Measurements from ENCODE around the gene TMEM63A. TPM values are rescaled to one million over a fixed set of nuclear protein-coding genes. Genes with fewer than 3 reads are reported as not detected.

Gene TMEM63A
- polyA plus RNA-seq, 1 donor (not counting 4 experiments of a cell fraction or from before 2014, with no cell fraction given), result 16.5 TPM

- no peak overlapping the region for H3K4me3 ChIP-seq (ENCODE audit: control insufficient read depth in 2 of 3, extremely low read depth in 1 of 3, insufficient read depth in 2 of 3, low read depth in 1 of 3, low read length in 3 of 3)
- no peaks in the 10 kb centered on the region for H3K36me3 ChIP-seq (ENCODE audit: control insufficient read depth in 2 of 2, extremely low read depth in 1 of 2, insufficient read depth in 2 of 2, low read length in 2 of 2)
- no peaks in the 10 kb centered on the region for H3K9me1 ChIP-seq (ENCODE audit: control insufficient read depth, extremely low read depth, insufficient read depth, low read length)
- dilution Hi-C loops (cut with MboI; ENCODE audit: extremely low pct_ligation_motif_present, low sequenced_read_pairs), result no loop called here
- no peak for DNase-seq (ENCODE audit: low read depth, low spot score)
- no peaks in the 10 kb centered on the region for H4K20me1 ChIP-seq (ENCODE audit: control insufficient read depth, extremely low read depth, insufficient read depth, low read length)
- H3K4me1 ChIP-seq (ENCODE audit: control insufficient read depth, extremely low read depth, insufficient read depth, low read length), result peaks cover 6% of the 10 kb centered on the region
- H2AFZ ChIP-seq (ENCODE audit: control insufficient read depth, low read length), result no peak overlapping the region
- no peaks in the 10 kb centered on the region for H3K9me3 ChIP-seq (ENCODE audit: control insufficient read depth, low read depth, low read length)
- H3K9ac ChIP-seq (ENCODE audit: control insufficient read depth, extremely low read depth, insufficient read depth, low read length), result no peak overlapping the region
- H3K27me3 ChIP-seq (ENCODE audit: control insufficient read depth, extremely low read depth, insufficient read depth, low read length), result no peaks in the 10 kb centered on the region
- no peaks in the 10 kb centered on the region for H3K79me2 ChIP-seq (ENCODE audit: control insufficient read depth, insufficient read depth, low read length)
- FAIRE-seq, result no peak
- no peak overlapping the region for H3K4me2 ChIP-seq (ENCODE audit: control insufficient read depth, extremely low read depth, insufficient read depth, low read depth, low read length)
- no peak for TF ChIP-seq CTCF (optimal IDR thresholded peaks at IDR 0.05 in 1 of 3, IDR thresholded peaks at IDR 0.05 in 1 of 3, conservative IDR thresholded peaks at IDR 0.05 in 1 of 3; ENCODE audit: extremely low read depth in 1 of 3, insufficient read depth in 2 of 3, low read length in 3 of 3)
- no peak for TF ChIP-seq EZH2 (IDR thresholded peaks at IDR 0.05; ENCODE audit: low read length)
- H3K27ac ChIP-seq (ENCODE audit: control insufficient read depth, insufficient read depth, low read length), result no peak overlapping the region
Measured at GRCh38 chr1:225887030-225887314, 4.8 kb upstream of the TMEM63A start.

- Histone ChIP-seq H3K27ac (ENCODE audit: control insufficient read depth, insufficient read depth, low read length) (no peak overlapping the region), H3K4me3 (ENCODE audit: control insufficient read depth in 2 of 3, extremely low read depth in 1 of 3, insufficient read depth in 2 of 3, low read depth in 1 of 3, low read length in 3 of 3) (no peak overlapping the region), H3K27me3 (ENCODE audit: control insufficient read depth, extremely low read depth, insufficient read depth, low read length) (no peaks in the 10 kb centered on the region), H3K9me1 (ENCODE audit: control insufficient read depth, extremely low read depth, insufficient read depth, low read length) (no peaks in the 10 kb centered on the region), H3K36me3 (ENCODE audit: control insufficient read depth in 2 of 2, extremely low read depth in 1 of 2, insufficient read depth in 2 of 2, low read length in 2 of 2) (no peaks in the 10 kb centered on the region), H3K9ac (ENCODE audit: control insufficient read depth, extremely low read depth, insufficient read depth, low read length) (no peak overlapping the region), H2AFZ (ENCODE audit: control insufficient read depth, low read length) (no peak overlapping the region), H3K79me2 (ENCODE audit: control insufficient read depth, insufficient read depth, low read length) (peaks cover under 1% of the 10 kb centered on the region), H3K4me1 (ENCODE audit: control insufficient read depth, extremely low read depth, insufficient read depth, low read length) (peaks cover 8% of the 10 kb centered on the region), H3K9me3 (ENCODE audit: control insufficient read depth, low read depth, low read length) (no peaks in the 10 kb centered on the region), H4K20me1 (ENCODE audit: control insufficient read depth, extremely low read depth, insufficient read depth, low read length) (no peaks in the 10 kb centered on the region), H3K4me2 (ENCODE audit: control insufficient read depth, extremely low read depth, insufficient read depth, low read depth, low read length) (no peak overlapping the region)
- dilution Hi-C loops (cut with MboI; ENCODE audit: extremely low pct_ligation_motif_present, low sequenced_read_pairs), result no loop called here
- DNase-seq (ENCODE audit: low read depth, low spot score) (no peak), FAIRE-seq (no peak)
- no peak for TF ChIP-seq EZH2 (IDR thresholded peaks at IDR 0.05; ENCODE audit: low read length)
- TF ChIP-seq CTCF (optimal IDR thresholded peaks at IDR 0.05 in 1 of 3, IDR thresholded peaks at IDR 0.05 in 1 of 3, conservative IDR thresholded peaks at IDR 0.05 in 1 of 3; ENCODE audit: extremely low read depth in 1 of 3, insufficient read depth in 2 of 3, low read length in 3 of 3), result no peak
Measured at GRCh38 chr1:225886159-225887029, 4.2 kb upstream of the TMEM63A start.

Measured in keratinocyte (primary cell).